ENCODE data around the gene ZP4. TPM values are rescaled to one million over a fixed set of nuclear protein-coding genes. Genes with fewer than 3 reads are reported as not detected.

The ZP4 gene
- polyA plus RNA-seq, 1 experiment = not detected

DNA sequence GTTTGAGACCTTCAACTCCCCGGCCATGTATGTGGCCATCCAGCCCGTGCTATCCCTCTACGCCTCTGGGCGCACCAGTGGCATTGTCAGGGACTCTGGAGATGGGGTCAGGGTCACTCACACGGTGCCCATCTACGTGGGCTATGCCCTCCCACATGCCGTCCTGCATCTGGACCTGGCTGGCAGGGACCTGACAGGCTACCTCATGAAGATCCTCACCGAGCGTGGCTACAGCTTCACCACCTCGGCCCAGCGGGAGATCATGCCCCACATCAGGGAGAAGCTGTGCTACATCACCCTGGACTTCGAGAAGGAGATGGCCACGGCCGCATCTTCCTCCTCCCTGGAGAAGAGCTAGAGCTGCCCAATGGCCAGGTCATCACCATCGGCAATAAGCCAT, 36.5 kb upstream of the ZP4 start:
- CTCF ChIA-PET = no interaction called here

GRCh38 chr1:237921306-237921705, 30.6 kb upstream of the ZP4 start:
- POLR2A ChIA-PET = no interaction called here
- CTCF ChIA-PET = interaction anchor here (0.7 kb wide), 1 partner anchor 36 kb away, joined by 4 read pairs; no protein-coding TSS in a partner anchor
- Histone ChIP-seq H3K4me3 (ENCODE audit: low read depth, low read length) (no peak overlapping the region), H3K27me3 (ENCODE audit: control insufficient read depth, insufficient read depth, low read length) (no peaks in the 10 kb centered on the region), H3K36me3 (ENCODE audit: control insufficient read depth, insufficient read depth, low read length) (no peaks in the 10 kb centered on the region)
- TF ChIP-seq CTCF (IDR thresholded peaks at IDR 0.05; ENCODE audit: insufficient read depth, low read depth, low read length) = no peak
- DNase-seq (ENCODE audit: low read depth) = no peak

More for the DNA sequence above, 36.5 kb upstream of the ZP4 start:
- Histone ChIP-seq H3K36me3 (ENCODE audit: control insufficient read depth, insufficient read depth, low read length) (no peaks in the 10 kb centered on the region), H3K27me3 (ENCODE audit: control insufficient read depth, insufficient read depth, low read length) (no peaks in the 10 kb centered on the region), H3K4me3 (ENCODE audit: low read depth, low read length) (no peak overlapping the region)
- TF ChIP-seq CTCF (IDR thresholded peaks at IDR 0.05; ENCODE audit: insufficient read depth, low read depth, low read length) = no peak
- no peak for DNase-seq (ENCODE audit: low read depth)
- POLR2A ChIA-PET = no interaction called here

DNA sequence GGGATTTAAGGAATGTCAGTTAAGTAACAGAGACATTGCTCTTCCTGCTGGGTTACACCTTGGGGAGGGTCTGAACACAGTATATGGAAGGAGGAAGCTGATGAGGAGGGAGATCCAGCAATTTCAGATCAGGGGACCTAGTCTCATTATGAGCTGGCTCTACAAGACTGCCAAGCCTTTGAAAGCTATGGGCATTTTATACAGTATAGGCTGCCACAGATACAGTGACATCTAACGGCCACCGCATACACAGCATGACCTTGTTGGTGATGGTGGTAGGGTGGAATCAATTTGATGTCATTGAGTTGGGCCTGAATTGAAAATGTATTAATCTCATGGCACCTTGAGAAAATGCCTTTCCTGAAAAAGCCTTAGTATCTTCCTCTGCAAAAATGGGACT, 22.6 kb upstream of the ZP4 start:
- no peak for DNase-seq (ENCODE audit: low read depth)
- TF ChIP-seq CTCF (IDR thresholded peaks at IDR 0.05; ENCODE audit: insufficient read depth, low read depth, low read length) = no peak
- Histone ChIP-seq H3K36me3 (ENCODE audit: control insufficient read depth, insufficient read depth, low read length) (no peaks in the 10 kb centered on the region), H3K4me3 (ENCODE audit: low read depth, low read length) (no peak overlapping the region), H3K27me3 (ENCODE audit: control insufficient read depth, insufficient read depth, low read length) (no peaks in the 10 kb centered on the region)
- CTCF ChIA-PET = no interaction called here
- POLR2A ChIA-PET = no interaction called here

DNA sequence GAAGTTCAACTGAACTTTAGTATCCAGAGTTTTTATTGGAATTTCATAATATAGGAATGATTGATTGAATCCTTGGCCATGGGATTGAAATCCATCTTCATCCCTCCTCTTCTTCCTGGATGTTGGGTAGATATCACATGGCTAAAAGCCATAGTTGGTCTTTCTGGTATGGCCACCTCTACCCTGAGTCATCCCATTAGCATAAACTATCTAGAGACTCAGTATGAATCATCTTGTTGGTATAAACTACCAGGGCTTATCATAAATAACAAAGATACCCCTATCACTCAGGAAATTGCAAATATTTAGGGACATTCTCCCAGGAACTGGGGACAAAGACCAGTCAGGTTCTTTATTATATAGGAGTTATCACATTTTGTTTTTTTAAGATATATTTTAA, 21.2 kb upstream of the ZP4 start:
- DNase-seq (ENCODE audit: low read depth) = no peak
- Histone ChIP-seq H3K4me3 (ENCODE audit: low read depth, low read length) (no peak overlapping the region), H3K27me3 (ENCODE audit: control insufficient read depth, insufficient read depth, low read length) (no peaks in the 10 kb centered on the region), H3K36me3 (ENCODE audit: control insufficient read depth, insufficient read depth, low read length) (no peaks in the 10 kb centered on the region)
- TF ChIP-seq CTCF (IDR thresholded peaks at IDR 0.05; ENCODE audit: insufficient read depth, low read depth, low read length) = no peak
- ChIA-PET CTCF (no interaction called here), POLR2A (no interaction called here)

GRCh38 chr1:237910834-237911233, 20.1 kb upstream of the ZP4 start:
- H3K4me3 ChIP-seq (ENCODE audit: low read depth, low read length) = no peak overlapping the region
- no peaks in the 10 kb centered on the region for H3K27me3 ChIP-seq (ENCODE audit: control insufficient read depth, insufficient read depth, low read length)
- ChIA-PET POLR2A (no interaction called here), CTCF (no interaction called here)
- H3K36me3 ChIP-seq (ENCODE audit: control insufficient read depth, insufficient read depth, low read length) = no peaks in the 10 kb centered on the region
- no peak for TF ChIP-seq CTCF (IDR thresholded peaks at IDR 0.05; ENCODE audit: insufficient read depth, low read depth, low read length)
- DNase-seq (ENCODE audit: low read depth) = no peak
